H9 (cell line): Measurements from ENCODE around the gene SLC16A3. TPM values are rescaled to one million over a fixed set of nuclear protein-coding genes. Genes with fewer than 3 reads are reported as not detected.
A peak's percentile ranks its signal among the peaks of the same experiment; 100 is the strongest.

Experiments used
- DNase-seq: peaks from one replicate; pipeline ENCODE4 v3.0.0-alpha.2; 2017
- H2AFZ ChIP-seq: one replicate; pipeline ENCODE4 v1.6.1; 2013; ENCODE audit warnings: mild to moderate bottlenecking, low read length, control low read depth, moderate library complexity
- H2AK5ac ChIP-seq: 2 replicates; pipeline ENCODE4 v1.6.1; 2013; ENCODE audit warnings: low read length, control low read depth, mixed read lengths; ENCODE audit not compliant: insufficient read length
- H2BK120ac ChIP-seq: one replicate; pipeline ENCODE4 v1.6.1; 2013; ENCODE audit warnings: low read depth, mild to moderate bottlenecking, low read length, control low read depth, inconsistent platforms; ENCODE audit not compliant: poor library complexity, severe bottlenecking
- H2BK12ac ChIP-seq: 2 replicates; pipeline ENCODE4 v1.6.1; 2013; ENCODE audit warnings: low read length, control low read depth, mixed read lengths, low read depth; ENCODE audit not compliant: insufficient read length
- H2BK15ac ChIP-seq: 2 replicates; pipeline ENCODE4 v1.6.1; 2013; ENCODE audit warnings: low read depth, low read length, control low read depth
- H2BK20ac ChIP-seq: one replicate; pipeline ENCODE4 v1.6.1; 2013; ENCODE audit warnings: low read depth, mild to moderate bottlenecking, low read length, control low read depth, inconsistent platforms; ENCODE audit not compliant: poor library complexity, severe bottlenecking
- H2BK5ac ChIP-seq: 2 replicates; pipeline ENCODE4 v1.6.1; 2013; ENCODE audit warnings: low read length, control low read depth, mixed read lengths; ENCODE audit not compliant: insufficient read length
- H3K14ac ChIP-seq: 2 replicates; pipeline ENCODE4 v1.6.1; 2013; ENCODE audit warnings: low read length, control low read depth; ENCODE audit not compliant: insufficient read depth
- H3K18ac ChIP-seq: 2 replicates; pipeline ENCODE4 v1.6.1; 2013; ENCODE audit warnings: low read depth, mild to moderate bottlenecking, mixed read lengths, low read length, control low read depth; ENCODE audit not compliant: insufficient read length
- H3K23ac ChIP-seq: 2 replicates; pipeline ENCODE4 v1.6.1; 2013; ENCODE audit warnings: low read length, control low read depth, mixed read lengths, low read depth; ENCODE audit not compliant: insufficient read length
- H3K23me2 ChIP-seq: 2 replicates; pipeline ENCODE4 v1.6.1; 2013; ENCODE audit warnings: low read depth, mild to moderate bottlenecking, mixed read lengths, low read length, control low read depth; ENCODE audit not compliant: insufficient read length, poor library complexity, severe bottlenecking
- H3K27ac ChIP-seq: 2 replicates; pipeline ENCODE4 v1.5.1; 2013; ENCODE audit warnings: low read length, control low read depth, mixed read lengths, low read depth; ENCODE audit not compliant: insufficient read length
- H3K27me3 ChIP-seq: 2 replicates; pipeline ENCODE4 v1.6.1; 2013; ENCODE audit warnings: low read length, control low read depth, inconsistent platforms; ENCODE audit not compliant: insufficient read depth
- H3K4ac ChIP-seq: 2 replicates; pipeline ENCODE4 v1.6.1; 2013; ENCODE audit warnings: low read depth, mild to moderate bottlenecking, control low read depth, inconsistent platforms, low read length, moderate library complexity
- H3K4me1 ChIP-seq: 2 replicates; pipeline ENCODE4 v1.6.1; 2013; ENCODE audit warnings: low read length, control low read depth, inconsistent platforms; ENCODE audit not compliant: insufficient read depth
- H3K4me2 ChIP-seq: 2 replicates; pipeline ENCODE4 v1.6.1; 2013; ENCODE audit warnings: low read length, control low read depth, mixed read lengths; ENCODE audit not compliant: insufficient read length, insufficient read depth
- H3K56ac ChIP-seq: 2 replicates; pipeline ENCODE4 v1.6.1; 2013; ENCODE audit warnings: low read depth, mild to moderate bottlenecking, mixed read lengths, low read length, control low read depth; ENCODE audit not compliant: insufficient read length
- H3K79me1 ChIP-seq: 2 replicates; pipeline ENCODE4 v1.6.1; 2013; ENCODE audit warnings: low read depth, mild to moderate bottlenecking, moderate library complexity, low read length, control low read depth, inconsistent platforms; ENCODE audit not compliant: insufficient read depth, poor library complexity, severe bottlenecking
- H3K79me2 ChIP-seq: 2 replicates; pipeline ENCODE4 v1.6.1; 2013; ENCODE audit warnings: low read length, control low read depth, inconsistent platforms; ENCODE audit not compliant: insufficient read depth
- H3K9ac ChIP-seq: 2 replicates; pipeline ENCODE4 v1.6.1; 2013; ENCODE audit warnings: low read length, control low read depth, mixed read lengths; ENCODE audit not compliant: insufficient read length; ENCODE audit errors: extremely low read depth
- H3K9me3 ChIP-seq: one replicate; pipeline ENCODE4 v1.6.1; 2013; ENCODE audit warnings: low read depth, low read length, inconsistent platforms; ENCODE audit not compliant: control insufficient read depth
- H3T11ph ChIP-seq: one replicate; pipeline ENCODE4 v1.6.1; 2013; ENCODE audit warnings: mild to moderate bottlenecking, low read length, control low read depth, inconsistent platforms
- H4K20me1 ChIP-seq: one replicate; pipeline ENCODE4 v1.6.1; 2013; ENCODE audit not compliant: control insufficient read depth, insufficient read length, insufficient read depth
- H4K5ac ChIP-seq: 2 replicates; pipeline ENCODE4 v1.6.1; 2013; ENCODE audit warnings: low read depth, mild to moderate bottlenecking, mixed read lengths, low read length, control low read depth; ENCODE audit not compliant: insufficient read length
- H4K8ac ChIP-seq: replicated peaks from 2 replicates; pipeline ENCODE4 v1.6.1; 2013; ENCODE audit warnings: low read length, control low read depth, mixed read lengths, low read depth; ENCODE audit not compliant: insufficient read length
- H4K91ac ChIP-seq: 2 replicates; pipeline ENCODE4 v1.6.1; 2013; ENCODE audit warnings: low read depth, mild to moderate bottlenecking, moderate library complexity, mixed read lengths, low read length, control low read depth; ENCODE audit not compliant: insufficient read length
- H3K27ac Mint-ChIP-seq, 3 experiments: 2 replicates in 2 of 3; 3 replicates in 1 of 3; pipeline ENCODE4 v1.8.0; 2020 to 2021; ENCODE audit warnings: mixed read lengths in 3 of 3, mild to moderate bottlenecking in 1 of 3, moderate library complexity in 1 of 3
- H3K27me3 Mint-ChIP-seq: 2 replicates; pipeline ENCODE4 v1.8.0; 2021; ENCODE audit warnings: low read depth, mild to moderate bottlenecking, moderate library complexity, mixed read lengths
- H3K36me3 Mint-ChIP-seq, 3 experiments: 2 replicates in 2 of 3; 3 replicates in 1 of 3; pipeline ENCODE4 v1.8.0; 2020 to 2021; ENCODE audit warnings: low read depth in 3 of 3, mixed read lengths in 3 of 3; ENCODE audit not compliant: insufficient read depth in 1 of 3
- H3K4me1 Mint-ChIP-seq, 2 experiments: 2 replicates each; pipeline ENCODE4 v1.8.0; 2020; ENCODE audit warnings: mixed read lengths in 2 of 2
- H3K4me3 Mint-ChIP-seq, 2 experiments: 2 replicates in 1 of 2; 3 replicates in 1 of 2; pipeline ENCODE4 v1.8.0; 2020 to 2021; ENCODE audit warnings: mild to moderate bottlenecking in 2 of 2, mixed read lengths in 2 of 2, moderate library complexity in 1 of 2
- H3K9me3 Mint-ChIP-seq, 2 experiments: 2 replicates in 1 of 2; 3 replicates in 1 of 2; pipeline ENCODE4 v1.8.0; 2020; ENCODE audit warnings: mild to moderate bottlenecking in 2 of 2, mixed read lengths in 2 of 2, moderate library complexity in 1 of 2
- WGBS: extraction: QIAGEN DNeasy Blood & Tissue Kit; methylation state at CpG from one replicate; pipeline ENCODE4 v1.1.7; 2013; ENCODE audit warnings: missing lambda C conversion rate, low lambda C conversion rate, mixed read lengths; ENCODE audit not compliant: insufficient read length; ENCODE audit errors: extremely low coverage; 5-methylcytosine and 5-hydroxymethylcytosine counted together
- total RNA-seq: library from RNA; stranded (reverse); gene quantifications from 2 replicates; pipeline ENCODE4 v1.2.1, GENCODE V29; 2021
- TF ChIP-seq, protein P1 (sequence below): fragments of 200-600 bp; sonication (generic); conservative IDR thresholded peaks from 3 replicates; pipeline ENCODE4 v1.8.0; 2021; ENCODE audit warnings: antibody characterized with exemption, mild to moderate bottlenecking

SLC16A3 gene
- total RNA-seq, 1 experiment from 2014 or later, result 28.4 TPM

DNA sequence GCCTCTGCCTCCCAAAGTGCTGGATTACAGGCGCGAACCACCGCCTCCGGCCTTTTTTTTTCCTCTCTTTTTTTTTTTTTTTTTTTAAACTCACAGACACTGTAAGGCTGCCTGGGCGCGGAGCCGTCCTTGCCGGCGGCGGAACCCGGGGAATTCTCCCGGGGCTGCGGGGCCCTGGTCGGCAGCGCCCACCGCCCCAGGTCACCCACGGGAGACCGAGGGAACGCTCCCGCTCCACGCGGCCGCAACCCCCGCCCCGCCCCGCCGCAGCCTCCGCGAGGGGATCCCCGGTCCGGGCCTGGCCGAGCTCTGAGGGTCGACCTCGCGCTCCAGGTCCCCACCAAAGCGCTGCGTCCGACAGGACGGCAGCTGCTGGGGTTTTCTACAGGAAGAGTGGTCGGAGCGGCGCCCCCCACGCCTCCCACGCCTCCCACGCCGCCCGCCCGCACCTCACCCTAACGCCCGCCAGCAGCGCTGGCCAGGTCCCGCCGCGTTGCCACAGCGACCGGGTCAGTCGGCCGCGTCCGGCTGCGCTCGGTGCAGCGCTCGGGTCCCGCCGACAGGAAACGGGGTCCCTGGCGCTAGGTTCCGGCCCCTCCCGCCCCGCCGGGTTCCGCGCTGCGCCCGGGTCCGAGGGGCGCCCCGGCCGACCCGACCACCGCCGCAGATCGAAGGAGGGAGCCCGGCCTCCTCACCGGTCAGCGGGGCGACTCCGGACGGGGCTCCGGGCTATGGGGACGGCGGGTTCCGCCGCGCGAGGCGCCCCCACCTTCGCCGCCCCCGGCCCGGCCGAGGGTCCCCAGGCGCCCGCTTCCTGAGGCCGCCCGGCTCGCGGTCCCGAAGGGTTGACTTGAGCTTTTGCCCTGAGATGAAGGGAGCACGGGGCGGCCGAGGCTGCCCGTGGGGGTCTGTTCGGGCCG lies 16.3 kb upstream of the SLC16A3 start, which contains the start of gene CCDC57:
Gene CCDC57, minus strand, starts transcription at position 512 of the 920 bp plus-strand sequence. CDS start 10,898 bp downstream, outside the sequence.
- Histone ChIP-seq H3K79me1 (no peaks in the 10 kb centered on the region), H3K14ac (no peak within 1 kb of the TSS), H4K20me1 (no peaks in the 10 kb centered on the region), H4K91ac (no peak within 1 kb of the TSS), H3T11ph (no peak within 1 kb of the TSS), H3K27ac (no peak within 1 kb of the TSS), H3K9me3 (no peaks in the 10 kb centered on the region), H2BK20ac (no peak within 1 kb of the TSS), H4K5ac (no peak within 1 kb of the TSS), H2AFZ (no peak within 1 kb of the TSS), H3K56ac (no peak within 1 kb of the TSS), H2BK120ac (no peak within 1 kb of the TSS), H3K4me2 (peak within 1 kb of the TSS; percentile 40), H3K23ac (no peak within 1 kb of the TSS), H4K8ac (no peak within 1 kb of the TSS), H3K9ac (no peak within 1 kb of the TSS), H2AK5ac (no peak within 1 kb of the TSS), H3K23me2 (peaks cover 7% of the 10 kb centered on the region), H3K4ac (no peak within 1 kb of the TSS), H3K79me2 (no peaks in the 10 kb centered on the region), H2BK15ac (no peak within 1 kb of the TSS), H3K4me1 (no peaks in the 10 kb centered on the region), H2BK5ac (no peak within 1 kb of the TSS), H3K18ac (no peak within 1 kb of the TSS), H3K27me3 (peaks cover 4% of the 10 kb centered on the region), H2BK12ac (no peak within 1 kb of the TSS)
- Mint-ChIP-seq H3K27ac (no peak within 1 kb of the TSS), H3K9me3 (no peaks in the 10 kb centered on the region; a peak in 1 of 5 replicates), H3K36me3 (no peaks in the 10 kb centered on the region; a peak in 1 of 7 replicates), H3K4me3 (peak within 1 kb of the TSS; percentile 63 to 85), H3K4me1 (peaks cover 3 to 5% of the 10 kb centered on the region in 2 experiments), H3K27me3 (peaks cover 34% of the 10 kb centered on the region)
- no CpG with 5 or more reads among the region's 116 CpGs for WGBS
- TF ChIP-seq, protein P1, sequence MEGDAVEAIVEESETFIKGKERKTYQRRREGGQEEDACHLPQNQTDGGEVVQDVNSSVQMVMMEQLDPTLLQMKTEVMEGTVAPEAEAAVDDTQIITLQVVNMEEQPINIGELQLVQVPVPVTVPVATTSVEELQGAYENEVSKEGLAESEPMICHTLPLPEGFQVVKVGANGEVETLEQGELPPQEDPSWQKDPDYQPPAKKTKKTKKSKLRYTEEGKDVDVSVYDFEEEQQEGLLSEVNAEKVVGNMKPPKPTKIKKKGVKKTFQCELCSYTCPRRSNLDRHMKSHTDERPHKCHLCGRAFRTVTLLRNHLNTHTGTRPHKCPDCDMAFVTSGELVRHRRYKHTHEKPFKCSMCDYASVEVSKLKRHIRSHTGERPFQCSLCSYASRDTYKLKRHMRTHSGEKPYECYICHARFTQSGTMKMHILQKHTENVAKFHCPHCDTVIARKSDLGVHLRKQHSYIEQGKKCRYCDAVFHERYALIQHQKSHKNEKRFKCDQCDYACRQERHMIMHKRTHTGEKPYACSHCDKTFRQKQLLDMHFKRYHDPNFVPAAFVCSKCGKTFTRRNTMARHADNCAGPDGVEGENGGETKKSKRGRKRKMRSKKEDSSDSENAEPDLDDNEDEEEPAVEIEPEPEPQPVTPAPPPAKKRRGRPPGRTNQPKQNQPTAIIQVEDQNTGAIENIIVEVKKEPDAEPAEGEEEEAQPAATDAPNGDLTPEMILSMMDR, result no peak
- peak; percentile 82 for DNase-seq
